ENCODE data around the gene UBE2N.

Gene UBE2N

DNA sequence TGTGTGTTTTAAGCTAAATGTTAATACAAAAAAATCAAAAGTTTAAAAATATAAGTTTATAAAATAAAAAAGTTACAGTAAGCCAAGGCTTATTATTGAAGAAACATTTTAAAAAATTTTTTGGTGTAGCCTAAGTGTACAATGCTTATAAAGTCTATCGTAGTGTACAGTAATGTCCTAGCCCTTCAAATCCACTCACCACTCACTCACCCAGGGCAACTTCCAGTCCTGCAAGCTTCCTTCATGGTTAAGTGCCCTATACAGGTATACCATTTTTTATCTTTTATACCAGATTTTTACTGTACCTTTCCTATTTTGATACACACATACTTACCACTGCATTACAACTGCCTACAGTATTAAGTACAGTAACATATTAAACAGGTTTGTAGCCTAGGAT is 11.9 kb downstream of the UBE2N start:
- Histone ChIP-seq H4K20me1 (ENCODE audit: insufficient read depth) (peaks cover 61% of the 10 kb centered on the region), H3K79me2 (ENCODE audit: insufficient read depth, low read depth) (peaks cover 96% of the 10 kb centered on the region), H3K9ac (no peak overlapping the region), H2AFZ (ENCODE audit: low read depth) (no peak overlapping the region), H3K4me2 (no peak overlapping the region), H3K4me1 (ENCODE audit: low read depth, poor library complexity, severe bottlenecking) (peaks cover 58% of the 10 kb centered on the region), H3K27ac (no peak overlapping the region), H3K27me3 (ENCODE audit: insufficient read depth, low read depth) (no peaks in the 10 kb centered on the region), H3K4me3 (IDR thresholded peaks at IDR 0.05; ENCODE audit: insufficient read depth, low read depth, low read length) (no peak overlapping the region), H3K36me3 (ENCODE audit: insufficient read depth) (no peaks in the 10 kb centered on the region)
- TF ChIP-seq, protein P1, sequence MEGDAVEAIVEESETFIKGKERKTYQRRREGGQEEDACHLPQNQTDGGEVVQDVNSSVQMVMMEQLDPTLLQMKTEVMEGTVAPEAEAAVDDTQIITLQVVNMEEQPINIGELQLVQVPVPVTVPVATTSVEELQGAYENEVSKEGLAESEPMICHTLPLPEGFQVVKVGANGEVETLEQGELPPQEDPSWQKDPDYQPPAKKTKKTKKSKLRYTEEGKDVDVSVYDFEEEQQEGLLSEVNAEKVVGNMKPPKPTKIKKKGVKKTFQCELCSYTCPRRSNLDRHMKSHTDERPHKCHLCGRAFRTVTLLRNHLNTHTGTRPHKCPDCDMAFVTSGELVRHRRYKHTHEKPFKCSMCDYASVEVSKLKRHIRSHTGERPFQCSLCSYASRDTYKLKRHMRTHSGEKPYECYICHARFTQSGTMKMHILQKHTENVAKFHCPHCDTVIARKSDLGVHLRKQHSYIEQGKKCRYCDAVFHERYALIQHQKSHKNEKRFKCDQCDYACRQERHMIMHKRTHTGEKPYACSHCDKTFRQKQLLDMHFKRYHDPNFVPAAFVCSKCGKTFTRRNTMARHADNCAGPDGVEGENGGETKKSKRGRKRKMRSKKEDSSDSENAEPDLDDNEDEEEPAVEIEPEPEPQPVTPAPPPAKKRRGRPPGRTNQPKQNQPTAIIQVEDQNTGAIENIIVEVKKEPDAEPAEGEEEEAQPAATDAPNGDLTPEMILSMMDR (conservative IDR thresholded peaks at IDR 0.05; ENCODE audit: low read depth, low read length) = no peak

DNA sequence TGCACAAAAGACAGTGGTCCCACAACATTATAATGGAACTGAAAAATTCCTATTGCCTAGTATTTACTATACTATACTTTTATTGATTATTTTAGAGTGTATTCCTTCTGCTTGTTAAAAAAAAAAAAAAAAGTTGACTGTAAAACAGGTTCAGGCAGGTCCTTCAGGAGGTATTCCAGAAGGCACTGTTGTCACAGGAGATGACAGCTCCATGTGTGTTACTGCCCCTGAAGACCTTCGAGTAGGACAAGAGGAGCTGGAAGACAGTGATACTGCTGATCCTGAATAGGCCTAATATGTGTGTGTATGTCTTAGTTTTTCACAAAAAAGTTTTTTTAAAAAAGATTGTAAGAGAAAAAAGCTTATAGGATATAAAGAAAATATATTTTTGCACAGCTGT is 12.3 kb downstream of the UBE2N start:
- no peaks in the 10 kb centered on the region for H3K27me3 ChIP-seq (ENCODE audit: insufficient read depth, low read depth)
- H3K27ac ChIP-seq = no peak overlapping the region
- H4K20me1 ChIP-seq (ENCODE audit: insufficient read depth) = peaks cover 65% of the 10 kb centered on the region
- TF ChIP-seq, protein P1 (conservative IDR thresholded peaks at IDR 0.05; ENCODE audit: low read depth, low read length) = no peak
- H3K36me3 ChIP-seq (ENCODE audit: insufficient read depth) = no peaks in the 10 kb centered on the region
- H3K9ac ChIP-seq = no peak overlapping the region
- no peak overlapping the region for H3K4me2 ChIP-seq
- H2AFZ ChIP-seq (ENCODE audit: low read depth) = no peak overlapping the region
- H3K4me3 ChIP-seq (IDR thresholded peaks at IDR 0.05; ENCODE audit: insufficient read depth, low read depth, low read length) = no peak overlapping the region
- peaks cover 58% of the 10 kb centered on the region for H3K4me1 ChIP-seq (ENCODE audit: low read depth, poor library complexity, severe bottlenecking)
- H3K79me2 ChIP-seq (ENCODE audit: insufficient read depth, low read depth) = peaks cover 96% of the 10 kb centered on the region

DNA sequence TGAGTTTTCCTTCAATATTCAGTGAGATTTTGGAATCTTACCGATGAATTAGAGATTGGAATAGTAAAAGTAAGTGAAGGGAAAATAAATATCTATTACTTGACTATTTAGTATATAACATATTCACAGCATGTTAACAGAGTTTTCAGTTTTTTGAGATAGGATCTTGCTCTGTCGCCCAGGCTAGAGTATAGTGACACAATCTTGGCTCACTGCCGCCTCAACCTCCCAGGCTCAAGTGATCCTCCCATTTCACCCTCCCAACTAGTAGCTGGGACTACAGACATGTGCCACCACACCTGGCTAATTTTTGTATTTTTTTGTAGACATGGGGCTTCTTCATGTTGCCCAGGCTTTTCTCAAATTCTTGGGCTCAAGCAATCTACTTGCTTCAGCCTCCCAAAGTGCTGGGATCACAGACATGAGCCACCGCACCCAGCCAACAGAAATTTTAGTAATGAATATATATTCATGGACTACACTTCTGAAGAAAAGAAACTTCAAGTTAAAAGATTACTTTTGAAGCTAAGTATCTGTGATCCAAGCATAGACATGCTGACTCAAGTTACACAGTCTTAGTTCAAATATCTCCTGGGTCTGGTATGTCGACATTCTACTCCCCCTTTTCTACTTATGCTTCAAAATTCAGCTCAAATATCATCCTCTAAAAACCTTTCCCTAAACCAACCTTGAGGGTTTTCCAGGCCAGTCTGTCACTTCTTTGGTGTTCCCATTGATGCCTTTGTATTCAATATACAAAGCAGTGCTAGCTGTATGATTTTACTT is 13.8 kb downstream of the UBE2N start:
- Histone ChIP-seq H3K27ac (no peak overlapping the region), H3K4me3 (IDR thresholded peaks at IDR 0.05; ENCODE audit: insufficient read depth, low read depth, low read length) (no peak overlapping the region), H2AFZ (ENCODE audit: low read depth) (no peak overlapping the region), H3K36me3 (ENCODE audit: insufficient read depth) (no peaks in the 10 kb centered on the region), H3K27me3 (ENCODE audit: insufficient read depth, low read depth) (no peaks in the 10 kb centered on the region), H3K4me1 (ENCODE audit: low read depth, poor library complexity, severe bottlenecking) (peaks cover 46% of the 10 kb centered on the region), H3K79me2 (ENCODE audit: insufficient read depth, low read depth) (peaks cover 96% of the 10 kb centered on the region), H3K4me2 (no peak overlapping the region), H3K9ac (no peak overlapping the region), H4K20me1 (ENCODE audit: insufficient read depth) (peaks cover 68% of the 10 kb centered on the region)
- TF ChIP-seq, protein P1 (conservative IDR thresholded peaks at IDR 0.05; ENCODE audit: low read depth, low read length) = no peak

DNA sequence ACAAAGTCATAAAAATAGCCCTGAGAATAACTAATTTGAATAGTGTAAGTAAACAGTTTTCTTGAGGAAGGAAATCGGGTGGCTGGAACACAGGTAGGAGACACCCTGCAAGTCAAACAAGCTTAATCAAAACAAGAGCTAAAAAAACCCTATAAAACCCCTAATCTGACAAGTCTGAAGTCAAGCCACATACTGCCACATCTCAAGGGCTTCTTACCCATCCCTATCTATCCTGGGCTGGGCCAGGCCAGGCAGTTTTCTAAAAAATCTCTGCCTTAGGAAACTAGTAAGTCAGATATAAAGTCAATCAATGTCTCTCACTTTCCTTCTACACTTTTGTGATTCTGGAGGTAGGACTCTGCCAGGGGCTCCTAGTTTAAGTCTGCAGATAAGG is 15.3 kb downstream of the UBE2N start:
- Histone ChIP-seq H3K4me1 (ENCODE audit: low read depth, poor library complexity, severe bottlenecking) (peaks cover 44% of the 10 kb centered on the region), H3K4me3 (IDR thresholded peaks at IDR 0.05; ENCODE audit: insufficient read depth, low read depth, low read length) (no peak overlapping the region), H3K27me3 (ENCODE audit: insufficient read depth, low read depth) (no peaks in the 10 kb centered on the region), H2AFZ (ENCODE audit: low read depth) (no peak overlapping the region), H3K36me3 (ENCODE audit: insufficient read depth) (no peaks in the 10 kb centered on the region), H4K20me1 (ENCODE audit: insufficient read depth) (peaks cover 63% of the 10 kb centered on the region), H3K79me2 (ENCODE audit: insufficient read depth, low read depth) (peaks cover 96% of the 10 kb centered on the region), H3K27ac (no peak overlapping the region), H3K9ac (no peak overlapping the region), H3K4me2 (no peak overlapping the region; the same call in 1 of the 2 replicates)
- TF ChIP-seq, protein P1 (conservative IDR thresholded peaks at IDR 0.05; ENCODE audit: low read depth, low read length) = no peak
